HEK293 (cell line): ENCODE data around the gene CRTC3.

Source experiments
- CTCF ChIP-seq: fragments of 450-650 bp; formaldehyde crosslinking; IDR thresholded peaks from 2 replicates; pipeline ENCODE4 v1.5.1; 2016; ENCODE audit warnings: missing biosample characterization, missing genetic modification characterization
- HOXA7 ChIP-seq: sonication (generic); formaldehyde crosslinking; IDR thresholded peaks from 2 replicates; pipeline ENCODE4 v1.8.1; 2022; ENCODE audit warnings: missing genetic modification reagents, borderline replicate concordance
- KLF1 ChIP-seq: fragments of 450-650 bp; formaldehyde crosslinking; IDR thresholded peaks from 2 replicates; pipeline ENCODE4 v1.5.1; 2016; ENCODE audit warnings: missing biosample characterization, missing genetic modification characterization
- KLF9 ChIP-seq: fragments of 450-650 bp; formaldehyde crosslinking; IDR thresholded peaks from 2 replicates; pipeline ENCODE4 v1.5.1; 2016; ENCODE audit warnings: missing biosample characterization, missing genetic modification characterization, low read depth
- OVOL3 ChIP-seq: fragments of 450-650 bp; formaldehyde crosslinking; IDR thresholded peaks from 2 replicates; pipeline ENCODE4 v1.5.1; 2016; ENCODE audit warnings: missing biosample characterization, missing genetic modification characterization
- PATZ1 ChIP-seq: fragments of 450-650 bp; formaldehyde crosslinking; IDR thresholded peaks from 2 replicates; pipeline ENCODE4 v1.5.1; 2016; ENCODE audit warnings: missing biosample characterization, missing genetic modification characterization
- YY1 ChIP-seq: fragments of 450-650 bp; formaldehyde crosslinking; IDR thresholded peaks from 2 replicates; pipeline ENCODE4 v1.5.1; 2018; ENCODE audit warnings: missing biosample characterization, missing genetic modification characterization
- ZBTB26 ChIP-seq: fragments of 450-650 bp; formaldehyde crosslinking; optimal IDR thresholded peaks from 2 replicates; pipeline ENCODE3; 2016; ENCODE audit warnings: missing biosample characterization, mild to moderate bottlenecking, missing genetic modification characterization
- ZNF140 ChIP-seq: fragments of 450-650 bp; formaldehyde crosslinking; IDR thresholded peaks from 2 replicates; pipeline ENCODE4 v1.5.1; 2016; ENCODE audit warnings: missing biosample characterization, missing genetic modification characterization
- ZNF654 ChIP-seq: fragments of 450-650 bp; formaldehyde crosslinking; IDR thresholded peaks from 2 replicates; pipeline ENCODE4 v1.5.1; 2016; ENCODE audit warnings: low read depth, missing biosample characterization, missing genetic modification characterization
- ZNF837 ChIP-seq: fragments of 450-650 bp; formaldehyde crosslinking; IDR thresholded peaks from 2 replicates; pipeline ENCODE4 v1.5.1; 2016; ENCODE audit warnings: missing biosample characterization, missing genetic modification characterization
- TF ChIP-seq, protein P1 (sequence below): fragments of 450-650 bp; formaldehyde crosslinking; IDR thresholded peaks from 2 replicates; pipeline ENCODE4 v1.5.1; 2016; ENCODE audit warnings: missing biosample characterization, missing genetic modification characterization, low read depth

GRCh38 chr15:90559119-90559518 lies 29.4 kb downstream of the CRTC3 start:
- TF ChIP-seq OVOL3 (tag by site-specific recombination): no peak
- no peak for TF ChIP-seq YY1 (tag by site-specific recombination)
- no peak for TF ChIP-seq ZBTB26
- no peak for TF ChIP-seq CTCF
- no peak for TF ChIP-seq ZNF140 (tag by site-specific recombination)
- TF ChIP-seq KLF1 (tag by site-specific recombination): no peak
- TF ChIP-seq HOXA7: no peak
- no peak for TF ChIP-seq ZNF654
- TF ChIP-seq, protein P1, sequence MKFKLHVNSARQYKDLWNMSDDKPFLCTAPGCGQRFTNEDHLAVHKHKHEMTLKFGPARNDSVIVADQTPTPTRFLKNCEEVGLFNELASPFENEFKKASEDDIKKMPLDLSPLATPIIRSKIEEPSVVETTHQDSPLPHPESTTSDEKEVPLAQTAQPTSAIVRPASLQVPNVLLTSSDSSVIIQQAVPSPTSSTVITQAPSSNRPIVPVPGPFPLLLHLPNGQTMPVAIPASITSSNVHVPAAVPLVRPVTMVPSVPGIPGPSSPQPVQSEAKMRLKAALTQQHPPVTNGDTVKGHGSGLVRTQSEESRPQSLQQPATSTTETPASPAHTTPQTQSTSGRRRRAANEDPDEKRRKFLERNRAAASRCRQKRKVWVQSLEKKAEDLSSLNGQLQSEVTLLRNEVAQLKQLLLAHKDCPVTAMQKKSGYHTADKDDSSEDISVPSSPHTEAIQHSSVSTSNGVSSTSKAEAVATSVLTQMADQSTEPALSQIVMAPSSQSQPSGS (tag by site-specific recombination): no peak
- TF ChIP-seq PATZ1 (tag by site-specific recombination): no peak
- TF ChIP-seq ZNF837: no peak
- no peak for TF ChIP-seq KLF9 (tag by site-specific recombination)
